GM19438 (cell line): ENCODE data around the gene CYP21A2.
"Not testable (repeated sequence)": the region's sequence is repeated elsewhere in the genome, so short reads cannot be mapped to it uniquely, and the experiment has no call there.

Experiments
- ATAC-seq: cut with Tn5 transposase; IDR thresholded peaks from one replicate; pipeline ENCODE4 v1.9.1; 2021; ENCODE audit warnings: low read depth; ENCODE audit not compliant: unreplicated experiment

CYP21A2 gene

GRCh38 chr6:32028631-32029030 lies 9.6 kb upstream of the CYP21A2 start:
- not testable (repeated sequence) for ATAC-seq

DNA sequence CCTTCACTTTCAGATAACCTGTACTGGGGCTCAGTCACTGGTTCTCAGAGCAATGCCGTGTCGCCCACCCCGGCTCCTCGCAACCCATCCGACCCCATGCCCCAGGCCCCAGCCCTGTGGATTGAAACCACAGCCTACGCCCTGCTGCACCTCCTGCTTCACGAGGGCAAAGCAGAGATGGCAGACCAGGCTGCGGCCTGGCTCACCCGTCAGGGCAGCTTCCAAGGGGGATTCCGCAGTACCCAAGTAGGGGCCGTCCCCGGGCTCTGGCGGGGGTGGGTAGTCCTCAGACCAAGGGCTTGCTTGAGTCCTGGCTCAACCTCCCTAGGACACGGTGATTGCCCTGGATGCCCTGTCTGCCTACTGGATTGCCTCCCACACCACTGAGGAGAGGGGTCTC lies 8.7 kb upstream of the CYP21A2 start:
- ATAC-seq = not testable (repeated sequence)

DNA sequence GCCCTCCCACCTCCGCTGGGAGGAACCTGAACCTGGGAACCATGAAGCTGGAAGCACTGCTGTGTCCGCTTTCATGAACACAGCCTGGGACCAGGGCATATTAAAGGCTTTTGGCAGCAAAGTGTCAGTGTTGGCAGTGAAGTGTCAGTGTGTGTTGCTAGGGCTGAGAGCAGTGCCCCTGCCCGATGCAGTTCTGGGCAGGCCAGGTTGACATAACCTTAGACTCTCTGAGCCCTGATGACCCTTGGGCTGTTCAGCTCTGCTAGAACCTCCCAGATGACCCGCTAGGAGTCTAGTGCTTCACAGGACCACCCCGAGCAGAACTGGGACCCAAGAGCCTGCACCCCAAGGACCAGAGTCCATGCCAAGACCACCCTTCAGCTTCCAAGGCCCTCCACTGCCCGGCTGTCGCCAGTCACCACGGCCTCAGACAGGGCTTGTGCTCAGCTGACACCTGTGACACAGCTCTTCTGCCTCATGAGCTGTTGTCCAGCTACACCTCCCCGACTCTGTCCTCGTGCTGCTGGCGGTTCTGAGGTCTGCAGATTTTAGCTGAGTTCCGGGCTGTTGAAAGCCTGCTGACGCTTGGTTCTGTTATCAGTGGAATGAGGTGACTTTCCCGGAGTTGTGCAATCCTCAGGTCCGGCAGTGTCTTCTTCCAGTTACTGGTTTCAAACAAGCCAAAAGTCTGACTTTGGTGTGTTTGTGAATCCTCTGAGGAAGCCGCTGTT lies 2.8 kb upstream of the CYP21A2 start:
- not testable (repeated sequence) for ATAC-seq

DNA sequence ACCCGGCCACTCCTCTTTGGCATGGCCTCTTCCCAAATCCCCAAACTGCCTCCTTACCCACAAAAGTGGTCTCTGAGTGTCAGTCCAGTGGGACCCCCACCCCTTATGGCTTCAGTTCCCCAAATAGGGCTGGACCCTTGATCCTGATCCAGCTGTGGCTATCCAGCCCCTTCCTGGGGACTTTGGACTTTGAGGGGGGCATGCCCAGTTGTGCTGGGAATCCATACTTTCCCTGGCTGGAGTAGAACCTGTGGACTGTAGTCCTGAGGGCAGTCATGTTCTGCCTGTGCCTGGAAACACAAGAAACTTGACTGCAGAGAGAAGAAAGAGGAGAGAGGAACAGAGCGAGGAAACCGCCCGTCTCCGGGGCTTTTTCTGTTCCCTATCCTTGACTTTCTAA lies 1.1 kb upstream of the CYP21A2 start:
- not testable (repeated sequence) for ATAC-seq

- ATAC-seq = not testable (repeated sequence)
These were observed 663 bp downstream of the CYP21A2 start for GRCh38 chr6:32038878-32039277.

DNA sequence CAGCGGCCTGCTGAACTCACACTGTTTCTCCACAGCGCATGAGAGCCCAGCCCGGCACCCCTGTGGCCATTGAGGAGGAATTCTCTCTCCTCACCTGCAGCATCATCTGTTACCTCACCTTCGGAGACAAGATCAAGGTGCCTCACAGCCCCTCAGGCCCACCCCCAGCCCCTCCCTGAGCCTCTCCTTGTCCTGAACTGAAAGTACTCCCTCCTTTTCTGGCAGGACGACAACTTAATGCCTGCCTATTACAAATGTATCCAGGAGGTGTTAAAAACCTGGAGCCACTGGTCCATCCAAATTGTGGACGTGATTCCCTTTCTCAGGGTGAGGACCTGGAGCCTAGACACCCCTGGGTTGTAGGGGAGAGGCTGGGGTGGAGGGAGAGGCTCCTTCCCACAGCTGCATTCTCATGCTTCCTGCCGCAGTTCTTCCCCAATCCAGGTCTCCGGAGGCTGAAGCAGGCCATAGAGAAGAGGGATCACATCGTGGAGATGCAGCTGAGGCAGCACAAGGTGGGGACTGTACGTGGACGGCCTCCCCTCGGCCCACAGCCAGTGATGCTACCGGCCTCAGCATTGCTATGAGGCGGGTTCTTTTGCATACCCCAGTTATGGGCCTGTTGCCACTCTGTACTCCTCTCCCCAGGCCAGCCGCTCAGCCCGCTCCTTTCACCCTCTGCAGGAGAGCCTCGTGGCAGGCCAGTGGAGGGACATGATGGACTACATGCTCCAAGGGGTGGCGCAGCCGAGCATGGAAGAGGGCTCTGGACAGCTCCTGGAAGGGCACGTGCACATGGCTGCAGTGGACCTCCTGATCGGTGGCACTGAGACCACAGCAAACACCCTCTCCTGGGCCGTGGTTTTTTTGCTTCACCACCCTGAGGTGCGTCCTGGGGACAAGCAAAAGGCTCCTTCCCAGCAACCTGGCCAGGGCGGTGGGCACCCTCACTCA lies 1.4 kb downstream of the CYP21A2 start:
- not testable (repeated sequence) for ATAC-seq

DNA sequence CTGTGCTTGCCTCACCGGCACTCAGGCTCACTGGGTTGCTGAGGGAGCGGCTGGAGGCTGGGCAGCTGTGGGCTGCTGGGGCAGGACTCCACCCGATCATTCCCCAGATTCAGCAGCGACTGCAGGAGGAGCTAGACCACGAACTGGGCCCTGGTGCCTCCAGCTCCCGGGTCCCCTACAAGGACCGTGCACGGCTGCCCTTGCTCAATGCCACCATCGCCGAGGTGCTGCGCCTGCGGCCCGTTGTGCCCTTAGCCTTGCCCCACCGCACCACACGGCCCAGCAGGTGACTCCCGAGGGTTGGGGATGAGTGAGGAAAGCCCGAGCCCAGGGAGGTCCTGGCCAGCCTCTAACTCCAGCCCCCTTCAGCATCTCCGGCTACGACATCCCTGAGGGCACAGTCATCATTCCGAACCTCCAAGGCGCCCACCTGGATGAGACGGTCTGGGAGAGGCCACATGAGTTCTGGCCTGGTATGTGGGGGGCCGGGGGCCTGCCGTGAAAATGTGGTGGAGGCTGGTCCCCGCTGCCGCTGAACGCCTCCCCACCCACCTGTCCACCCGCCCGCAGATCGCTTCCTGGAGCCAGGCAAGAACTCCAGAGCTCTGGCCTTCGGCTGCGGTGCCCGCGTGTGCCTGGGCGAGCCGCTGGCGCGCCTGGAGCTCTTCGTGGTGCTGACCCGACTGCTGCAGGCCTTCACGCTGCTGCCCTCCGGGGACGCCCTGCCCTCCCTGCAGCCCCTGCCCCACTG lies 2.3 kb downstream of the CYP21A2 start:
- ATAC-seq = not testable (repeated sequence)

- ATAC-seq = not testable (repeated sequence)
These were observed 2.8 kb downstream of the CYP21A2 start for GRCh38 chr6:32041050-32041321.

- not testable (repeated sequence) for ATAC-seq
These were observed 3.2 kb downstream of the CYP21A2 start for GRCh38 chr6:32041385-32041784.

DNA sequence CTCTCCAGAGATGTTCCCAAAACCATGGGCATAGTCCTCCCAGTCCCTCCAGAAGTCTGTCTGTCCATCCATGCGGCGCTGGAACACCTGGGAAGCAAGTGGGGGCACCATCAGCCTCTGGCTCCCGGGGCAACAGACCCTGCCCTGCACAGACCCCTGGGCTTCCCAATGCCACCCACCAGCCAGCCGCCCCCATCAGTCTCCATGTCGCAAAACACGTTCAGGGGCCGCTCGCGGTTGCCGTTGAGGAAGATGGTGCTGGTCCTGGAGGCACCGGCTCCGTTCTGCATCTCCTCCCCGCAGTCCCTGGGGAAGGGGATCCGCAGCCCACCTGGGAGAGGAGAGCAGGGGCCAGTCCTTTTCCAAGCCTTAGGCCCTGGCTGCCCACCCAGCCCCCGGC lies 4.1 kb downstream of the CYP21A2 start:
- not testable (repeated sequence) for ATAC-seq

- ATAC-seq = not testable (repeated sequence)
These were observed 5.6 kb downstream of the CYP21A2 start for GRCh38 chr6:32043589-32044380.

- not testable (repeated sequence) for ATAC-seq
These were observed 6.7 kb downstream of the CYP21A2 start for GRCh38 chr6:32044916-32045315.

DNA sequence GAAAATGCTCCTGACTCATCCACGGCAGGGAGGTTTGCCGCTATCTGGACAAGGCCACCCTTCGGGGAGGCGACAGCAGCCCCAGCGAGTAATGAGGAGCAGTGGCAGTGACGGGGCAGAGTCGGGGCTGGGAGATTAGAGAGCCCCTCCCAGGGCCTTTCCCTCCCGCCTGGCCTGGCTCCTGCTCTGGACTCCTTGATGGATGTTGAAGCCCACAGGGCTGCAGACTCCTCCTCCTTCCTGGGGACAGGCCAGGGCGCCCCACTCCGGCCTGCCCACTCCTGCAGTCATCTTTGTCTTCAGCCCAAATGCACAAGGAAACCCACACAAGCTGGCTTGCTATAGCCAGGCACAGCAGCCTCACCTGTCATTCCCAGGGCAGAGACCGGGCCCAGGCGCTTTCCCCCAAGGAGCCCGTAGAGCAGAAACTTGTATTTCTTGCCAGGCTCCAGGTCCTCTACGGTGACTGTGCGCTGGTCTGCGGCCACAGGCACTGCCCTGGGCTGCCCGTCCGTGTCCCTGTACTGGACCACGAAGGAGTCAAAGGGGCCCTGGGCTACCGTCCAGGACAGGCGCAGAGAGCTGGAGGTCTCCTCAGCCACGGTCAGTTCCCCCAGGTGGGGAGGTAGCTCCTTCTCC lies 7.7 kb downstream of the CYP21A2 start:
- no peak for ATAC-seq

DNA sequence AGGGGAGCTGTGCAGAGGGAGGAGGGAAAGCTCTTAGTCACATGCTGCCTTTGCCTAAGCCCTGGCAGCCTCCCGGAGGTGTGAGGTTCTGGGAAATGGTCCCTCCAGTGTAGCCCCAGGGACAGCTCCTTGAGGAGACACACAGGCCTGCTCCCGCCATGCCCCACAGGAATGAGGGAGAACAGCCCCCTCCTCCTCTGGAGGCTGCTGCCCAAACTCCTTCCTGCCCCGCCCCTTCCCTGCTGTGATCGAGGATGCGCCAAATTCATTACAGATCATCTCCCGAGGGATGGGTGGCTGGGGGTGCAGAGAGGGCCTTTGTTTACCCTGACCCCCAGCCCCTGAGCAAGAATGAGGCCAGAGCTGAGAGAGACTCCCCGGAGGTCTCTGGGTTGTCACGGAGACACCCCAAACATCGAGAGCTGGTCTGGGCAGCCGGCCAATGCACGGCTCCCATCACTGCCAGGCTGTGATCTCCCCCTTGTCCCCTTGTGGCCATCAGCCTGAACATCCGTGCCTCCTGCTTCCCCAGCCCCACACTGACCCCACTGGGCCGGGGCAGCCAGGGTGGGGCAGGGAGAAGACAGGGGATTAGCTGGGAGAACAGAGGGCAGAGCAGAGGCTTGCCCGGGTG lies 8.4 kb downstream of the CYP21A2 start:
- no peak for ATAC-seq

DNA sequence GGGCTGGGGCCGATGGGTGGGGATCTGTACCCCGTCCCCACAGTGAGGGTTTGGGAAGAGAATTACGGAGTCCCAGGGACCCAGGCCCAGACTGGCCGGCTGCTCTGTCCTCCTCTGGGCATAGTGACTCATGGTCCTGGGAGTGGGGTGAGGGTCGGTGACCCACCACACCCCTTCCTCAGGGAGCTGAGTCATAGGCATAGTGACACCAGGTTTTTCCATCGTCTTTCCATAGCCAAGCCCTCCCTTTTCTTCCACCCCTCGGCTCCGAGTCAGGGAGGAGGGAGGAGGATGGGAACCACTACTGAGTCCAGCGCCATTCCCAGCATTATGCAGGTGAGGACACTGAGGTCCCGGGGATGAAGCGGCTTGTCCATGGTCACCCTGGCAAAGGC lies 8.9 kb downstream of the CYP21A2 start:
- no peak for ATAC-seq

- ATAC-seq = no peak
These were observed 9.3 kb downstream of the CYP21A2 start for GRCh38 chr6:32047539-32047854.

GRCh38 chr6:32047855-32048766 lies 9.9 kb downstream of the CYP21A2 start:
- no peak for ATAC-seq

- not testable (repeated sequence) for ATAC-seq
These were observed 10.9 kb downstream of the CYP21A2 start for GRCh38 chr6:32049149-32049548.
